WTC11 (cell line): ENCODE data around the gene MYO5B. TPM values are rescaled to one million over a fixed set of nuclear protein-coding genes. Genes with fewer than 3 reads are reported as not detected.

ENCODE experiments used
- ATAC-seq: fragments of 200-7000 bp; cut with Tn5 transposase; 2 replicates; pipeline ENCODE4 v1.10.0; 2021; ENCODE audit warnings: mild to moderate bottlenecking, moderate library complexity
- CTCF ChIA-PET: fragments of 300-600 bp; sonication (Branson Sonifier 250); formaldehyde crosslinking; loops from one replicate; lab custom pipeline; 2021; ENCODE audit warnings: antibody characterized with exemption; lab: Charles Lee
- POLR2A ChIA-PET: fragments of 350-600 bp; sonication (Branson Sonifier 250); formaldehyde crosslinking; loops from one replicate; lab custom pipeline; 2021; ENCODE audit warnings: antibody characterized with exemption; lab: Charles Lee
- DNase-seq: peaks from one replicate; pipeline ENCODE4 v3.0.0; 2021; ENCODE audit warnings: low spot score
- H3K27ac Mint-ChIP-seq: 2 replicates; pipeline ENCODE4 v1.8.0; 2021; ENCODE audit warnings: mixed read lengths
- H3K27me3 Mint-ChIP-seq: 2 replicates; pipeline ENCODE4 v1.8.0; 2021; ENCODE audit warnings: low read depth, mild to moderate bottlenecking, moderate library complexity, mixed read lengths
- H3K36me3 Mint-ChIP-seq: 2 replicates; pipeline ENCODE4 v1.8.0; 2021; ENCODE audit warnings: mixed read lengths
- H3K4me1 Mint-ChIP-seq: 2 replicates; pipeline ENCODE4 v1.8.0; 2022; ENCODE audit warnings: mixed read lengths
- H3K4me3 Mint-ChIP-seq: 2 replicates; pipeline ENCODE4 v1.8.0; 2021; ENCODE audit warnings: mild to moderate bottlenecking, moderate library complexity, mixed read lengths
- H3K9me3 Mint-ChIP-seq: 2 replicates; pipeline ENCODE4 v1.8.0; 2021; ENCODE audit warnings: mixed read lengths
- ATF1 ChIP-seq: sonication (generic); formaldehyde crosslinking; IDR thresholded peaks from 2 replicates; pipeline ENCODE4 v1.8.1; 2023; ENCODE audit warnings: mild to moderate bottlenecking, moderate library complexity, missing genetic modification reagents
- CREM ChIP-seq: sonication (generic); formaldehyde crosslinking; IDR thresholded peaks from 2 replicates; pipeline ENCODE4 v1.8.1; 2022; ENCODE audit warnings: mild to moderate bottlenecking, missing genetic modification reagents, moderate library complexity
- ELF4 ChIP-seq: sonication (generic); formaldehyde crosslinking; IDR thresholded peaks from 2 replicates; pipeline ENCODE4 v1.8.1; 2022; ENCODE audit warnings: low read depth, mild to moderate bottlenecking, moderate library complexity, missing genetic modification reagents
- HMGA2 ChIP-seq: fragments of 250-450 bp; sonication (Bioruptor Pico); IDR thresholded peaks from 2 replicates; pipeline ENCODE4 v1.4.0; 2021; ENCODE audit warnings: mild to moderate bottlenecking, moderate library complexity
- JAZF1 ChIP-seq: fragments of 250-450 bp; sonication (Bioruptor Pico); IDR thresholded peaks from 2 replicates; pipeline ENCODE4 v1.9.0; 2021; ENCODE audit warnings: moderate library complexity, mild to moderate bottlenecking, inconsistent platforms
- NFATC4 ChIP-seq: fragments of 250-450 bp; sonication (Bioruptor Pico); IDR thresholded peaks from 2 replicates; pipeline ENCODE4 v1.9.0; 2021; ENCODE audit warnings: mild to moderate bottlenecking
- PRRX2 ChIP-seq: fragments of 250-450 bp; sonication (Bioruptor Pico); IDR thresholded peaks from 2 replicates; pipeline ENCODE4 v1.8.0; 2021; ENCODE audit warnings: mild to moderate bottlenecking
- TEAD1 ChIP-seq: sonication (generic); formaldehyde crosslinking; IDR thresholded peaks from 2 replicates; pipeline ENCODE4 v1.8.0; 2022; ENCODE audit warnings: mild to moderate bottlenecking, missing genetic modification reagents
- TEAD4 ChIP-seq: sonication (generic); formaldehyde crosslinking; IDR thresholded peaks from 2 replicates; pipeline ENCODE4 v1.8.0; 2022; ENCODE audit warnings: mild to moderate bottlenecking, missing genetic modification reagents
- ZBTB21 ChIP-seq: sonication (generic); formaldehyde crosslinking; IDR thresholded peaks from 2 replicates; pipeline ENCODE4 v1.8.1; 2023; ENCODE audit warnings: mild to moderate bottlenecking, missing genetic modification reagents, borderline replicate concordance
- ZNF317 ChIP-seq: sonication (generic); formaldehyde crosslinking; IDR thresholded peaks from 2 replicates; pipeline ENCODE4 v1.8.1; 2023; ENCODE audit warnings: low read depth, mild to moderate bottlenecking, moderate library complexity, missing genetic modification reagents, borderline replicate concordance
- ZNF396 ChIP-seq: fragments of 250-450 bp; sonication (Bioruptor Pico); IDR thresholded peaks from 2 replicates; pipeline ENCODE4 v1.8.0; 2021; ENCODE audit warnings: mild to moderate bottlenecking, moderate library complexity, borderline replicate concordance
- total RNA-seq: library from RNA; stranded (reverse); gene quantifications from 3 replicates; pipeline ENCODE4 v1.2.3, GENCODE V29; 2021
- TF ChIP-seq, protein P1 (sequence below): fragments of 250-450 bp; sonication (Bioruptor Pico); IDR thresholded peaks from 2 replicates; pipeline ENCODE4 v1.9.0; 2021; ENCODE audit warnings: mild to moderate bottlenecking
- TF ChIP-seq, protein P2 (sequence below): fragments of 200-600 bp; IDR thresholded peaks from 2 replicates; pipeline ENCODE4 v1.8.0; 2022; ENCODE audit warnings: antibody characterized with exemption
- TF ChIP-seq, protein P3 (sequence below): sonication (generic); formaldehyde crosslinking; IDR thresholded peaks from 2 replicates; pipeline ENCODE4 v1.8.0; 2022; ENCODE audit warnings: mild to moderate bottlenecking, missing genetic modification reagents
- TF ChIP-seq, protein P4 (sequence below): sonication (generic); formaldehyde crosslinking; IDR thresholded peaks from 2 replicates; pipeline ENCODE4 v1.8.1; 2023; ENCODE audit warnings: mild to moderate bottlenecking, missing genetic modification reagents, moderate library complexity
- TF ChIP-seq, protein P5 (sequence below): sonication (generic); formaldehyde crosslinking; IDR thresholded peaks from 2 replicates; pipeline ENCODE4 v1.8.0; 2022; ENCODE audit warnings: mild to moderate bottlenecking, missing genetic modification reagents
- TF ChIP-seq, protein P6 (sequence below): sonication (generic); formaldehyde crosslinking; conservative IDR thresholded peaks from 2 replicates; pipeline ENCODE4 v1.8.1; 2023; ENCODE audit warnings: mild to moderate bottlenecking, low read depth, missing genetic modification reagents, moderate library complexity
- TF ChIP-seq, protein P7 (sequence below): sonication (generic); formaldehyde crosslinking; IDR thresholded peaks from 2 replicates; pipeline ENCODE4 v1.8.0; 2023; ENCODE audit warnings: missing genetic modification reagents

The MYO5B gene
- total RNA-seq, 1 experiment from 2014 or later = 8.7 TPM

DNA sequence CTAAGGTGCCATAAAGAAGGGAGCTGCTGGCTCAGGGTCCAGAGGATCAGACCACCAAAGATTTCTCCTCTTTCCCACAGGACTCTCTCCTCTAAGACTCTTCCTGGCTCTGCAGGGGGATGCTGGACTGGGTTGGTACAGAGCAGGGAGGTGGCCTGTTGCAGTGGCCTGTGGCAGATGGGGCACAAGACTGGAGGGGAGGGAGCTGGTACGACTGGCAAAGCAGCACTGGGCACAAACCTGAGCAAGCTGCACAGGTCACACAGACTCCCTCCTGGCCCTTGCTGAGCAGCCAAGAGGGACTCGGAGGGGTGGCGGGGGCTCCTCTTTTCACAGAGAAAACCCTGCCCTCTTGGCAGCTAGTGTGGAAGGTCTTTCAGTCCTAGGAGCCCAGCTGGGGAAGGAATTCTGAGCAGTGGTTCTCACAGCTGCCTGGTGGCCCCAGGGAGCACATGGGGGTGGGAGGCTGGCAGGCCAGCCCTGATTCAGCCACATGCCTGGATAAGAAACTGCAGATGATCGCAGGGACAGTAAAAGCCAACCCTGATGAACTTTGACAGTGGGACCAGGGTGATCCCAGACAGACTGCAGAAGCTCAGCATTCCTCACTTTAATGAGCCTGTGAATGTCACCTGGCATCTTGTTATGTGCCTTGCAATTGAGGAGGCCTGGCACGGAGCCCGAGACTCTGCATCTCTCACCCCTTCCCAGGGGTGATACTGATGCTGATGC lies 349.2 kb downstream of the MYO5B start:
- no peak for ATAC-seq
- no peak for TF ChIP-seq ZNF317 (CRISPR knock-in tag)
- no peak for TF ChIP-seq NFATC4 (CRISPR knock-in tag)
- TF ChIP-seq, all 79 proteins: peak for 0
- Mint-ChIP-seq H3K27ac (no peak overlapping the region), H3K36me3 (no peaks in the 10 kb centered on the region), H3K9me3 (no peaks in the 10 kb centered on the region), H3K4me1 (peaks cover 24% of the 10 kb centered on the region), H3K27me3 (no peaks in the 10 kb centered on the region), H3K4me3 (no peak overlapping the region)
- ChIA-PET POLR2A (interaction anchor here (0.6 to 0.7 kb wide), 2 partner anchors 13 to 414 kb away, joined by 4 to 5 read pairs; no protein-coding TSS in a partner anchor), CTCF (interaction anchor here (0.6 to 3.0 kb wide), 4 partner anchors 13 to 335 kb away, joined by 3 to 21 read pairs (median 3); no protein-coding TSS in a partner anchor)
- no peak for DNase-seq

DNA sequence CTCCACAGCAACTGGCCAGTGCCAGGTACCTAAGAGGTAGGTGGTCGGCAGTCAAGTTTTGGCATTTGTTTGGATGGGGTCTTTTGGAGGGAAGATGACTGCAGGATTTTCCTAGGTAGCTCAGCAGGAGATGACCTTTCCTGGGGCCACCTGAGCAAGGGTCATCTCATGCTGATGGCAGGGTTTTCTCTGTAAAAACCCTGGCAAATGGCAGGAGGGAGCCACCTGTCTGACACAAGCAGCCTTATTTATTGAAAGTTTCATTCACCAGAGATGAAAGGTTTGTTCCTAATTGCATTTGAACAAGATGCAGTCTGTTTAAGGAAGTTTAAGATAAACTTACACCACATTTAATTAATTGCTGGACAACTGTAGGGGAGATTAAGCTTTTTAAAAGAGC lies 350.0 kb downstream of the MYO5B start:
- H3K9me3 Mint-ChIP-seq = no peaks in the 10 kb centered on the region
- POLR2A ChIA-PET = interaction anchor here (0.7 kb wide), 1 partner anchor 14 kb away, joined by 5 read pairs; no protein-coding TSS in a partner anchor
- TF ChIP-seq, protein P1, sequence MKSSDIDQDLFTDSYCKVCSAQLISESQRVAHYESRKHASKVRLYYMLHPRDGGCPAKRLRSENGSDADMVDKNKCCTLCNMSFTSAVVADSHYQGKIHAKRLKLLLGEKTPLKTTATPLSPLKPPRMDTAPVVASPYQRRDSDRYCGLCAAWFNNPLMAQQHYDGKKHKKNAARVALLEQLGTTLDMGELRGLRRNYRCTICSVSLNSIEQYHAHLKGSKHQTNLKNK (CRISPR knock-in tag) = no peak
- TF ChIP-seq, protein P2, sequence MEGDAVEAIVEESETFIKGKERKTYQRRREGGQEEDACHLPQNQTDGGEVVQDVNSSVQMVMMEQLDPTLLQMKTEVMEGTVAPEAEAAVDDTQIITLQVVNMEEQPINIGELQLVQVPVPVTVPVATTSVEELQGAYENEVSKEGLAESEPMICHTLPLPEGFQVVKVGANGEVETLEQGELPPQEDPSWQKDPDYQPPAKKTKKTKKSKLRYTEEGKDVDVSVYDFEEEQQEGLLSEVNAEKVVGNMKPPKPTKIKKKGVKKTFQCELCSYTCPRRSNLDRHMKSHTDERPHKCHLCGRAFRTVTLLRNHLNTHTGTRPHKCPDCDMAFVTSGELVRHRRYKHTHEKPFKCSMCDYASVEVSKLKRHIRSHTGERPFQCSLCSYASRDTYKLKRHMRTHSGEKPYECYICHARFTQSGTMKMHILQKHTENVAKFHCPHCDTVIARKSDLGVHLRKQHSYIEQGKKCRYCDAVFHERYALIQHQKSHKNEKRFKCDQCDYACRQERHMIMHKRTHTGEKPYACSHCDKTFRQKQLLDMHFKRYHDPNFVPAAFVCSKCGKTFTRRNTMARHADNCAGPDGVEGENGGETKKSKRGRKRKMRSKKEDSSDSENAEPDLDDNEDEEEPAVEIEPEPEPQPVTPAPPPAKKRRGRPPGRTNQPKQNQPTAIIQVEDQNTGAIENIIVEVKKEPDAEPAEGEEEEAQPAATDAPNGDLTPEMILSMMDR = no peak
- no peak for TF ChIP-seq PRRX2 (CRISPR knock-in tag)
- TF ChIP-seq, protein P3, sequence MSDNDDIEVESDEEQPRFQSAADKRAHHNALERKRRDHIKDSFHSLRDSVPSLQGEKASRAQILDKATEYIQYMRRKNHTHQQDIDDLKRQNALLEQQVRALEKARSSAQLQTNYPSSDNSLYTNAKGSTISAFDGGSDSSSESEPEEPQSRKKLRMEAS (CRISPR knock-in tag) = no peak
- no peak for TF ChIP-seq ZNF317 (CRISPR knock-in tag)
- no peak for TF ChIP-seq TEAD4 (CRISPR knock-in tag)
- TF ChIP-seq, protein P4, sequence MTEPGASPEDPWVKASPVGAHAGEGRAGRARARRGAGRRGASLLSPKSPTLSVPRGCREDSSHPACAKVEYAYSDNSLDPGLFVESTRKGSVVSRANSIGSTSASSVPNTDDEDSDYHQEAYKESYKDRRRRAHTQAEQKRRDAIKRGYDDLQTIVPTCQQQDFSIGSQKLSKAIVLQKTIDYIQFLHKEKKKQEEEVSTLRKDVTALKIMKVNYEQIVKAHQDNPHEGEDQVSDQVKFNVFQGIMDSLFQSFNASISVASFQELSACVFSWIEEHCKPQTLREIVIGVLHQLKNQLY (CRISPR knock-in tag) = no peak
- TF ChIP-seq ZNF396 (CRISPR knock-in tag) = no peak
- TF ChIP-seq, all 79 proteins: peak for 0
- ATAC-seq (no peak), DNase-seq (no peak)
- Mint-ChIP-seq H3K27ac (no peak overlapping the region), H3K27me3 (no peaks in the 10 kb centered on the region), H3K36me3 (no peaks in the 10 kb centered on the region), H3K4me1 (peaks cover 23% of the 10 kb centered on the region), H3K4me3 (no peak overlapping the region)
- CTCF ChIA-PET = interaction anchor here (3.0 kb wide), 1 partner anchor 14 kb away, joined by 21 read pairs; no protein-coding TSS in a partner anchor

DNA sequence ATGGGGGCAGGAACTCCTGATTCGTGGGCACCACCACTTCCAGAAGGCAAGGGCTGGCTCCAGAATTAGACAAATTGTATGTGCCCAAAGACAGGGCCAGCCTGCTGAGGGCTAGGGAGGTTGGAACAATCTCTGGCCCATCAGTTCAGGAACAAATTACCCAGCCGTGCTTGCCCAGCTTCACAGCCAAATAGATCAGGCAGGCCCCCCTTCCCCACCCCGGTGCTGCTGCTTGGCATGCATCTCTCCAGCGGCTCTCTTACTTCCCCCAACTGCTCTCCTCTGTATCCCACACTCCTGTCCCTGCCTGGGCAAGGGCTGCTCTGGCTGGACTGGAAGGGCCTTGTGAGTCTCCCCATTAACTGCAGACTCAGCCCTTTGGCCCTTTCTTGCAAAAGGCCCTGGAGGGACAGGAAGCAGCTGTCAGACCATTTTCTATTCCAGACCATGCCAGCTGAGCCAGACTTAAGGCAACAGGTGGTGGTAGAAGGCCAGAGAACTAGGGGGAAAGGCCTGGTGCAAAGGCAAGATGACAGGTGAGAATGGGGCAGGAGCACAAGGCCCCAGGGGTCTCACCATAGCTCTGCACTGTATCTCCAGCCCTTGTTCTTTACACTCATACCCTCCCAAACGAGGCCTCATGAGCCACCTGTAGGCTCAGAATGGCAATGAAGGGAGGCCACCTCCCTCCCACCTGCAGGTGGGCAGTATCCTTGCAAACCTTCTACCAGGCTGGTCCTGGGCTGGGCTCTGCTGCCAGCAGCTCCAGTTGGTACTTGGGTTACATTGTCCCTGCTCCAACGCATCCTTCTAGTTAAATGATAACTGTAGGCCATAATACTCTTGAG lies 350.9 kb downstream of the MYO5B start:
- ChIA-PET CTCF (interaction anchor here (0.7 to 1.0 kb wide), 3 partner anchors 15 to 333 kb away, joined by 3 to 4 read pairs (median 3); no protein-coding TSS in a partner anchor), POLR2A (no interaction called here)
- no peaks in the 10 kb centered on the region for H3K27me3 Mint-ChIP-seq
- ATAC-seq (peak; percentile 67), DNase-seq (no peak)
- H3K4me3 Mint-ChIP-seq = no peak overlapping the region
- H3K4me1 Mint-ChIP-seq = peaks cover 15% of the 10 kb centered on the region
- H3K9me3 Mint-ChIP-seq = no peaks in the 10 kb centered on the region
- H3K36me3 Mint-ChIP-seq = no peaks in the 10 kb centered on the region
- H3K27ac Mint-ChIP-seq = no peak overlapping the region
- TF ChIP-seq TEAD1 (no peak), ELF4 (CRISPR knock-in tag) (no peak), JAZF1 (no peak), CREM (CRISPR knock-in tag) (no peak), HMGA2 (CRISPR knock-in tag) (no peak), ATF1 (CRISPR knock-in tag) (no peak), TEAD4 (CRISPR knock-in tag) (no peak), ZBTB21 (CRISPR knock-in tag) (no peak)
- TF ChIP-seq, protein P5, sequence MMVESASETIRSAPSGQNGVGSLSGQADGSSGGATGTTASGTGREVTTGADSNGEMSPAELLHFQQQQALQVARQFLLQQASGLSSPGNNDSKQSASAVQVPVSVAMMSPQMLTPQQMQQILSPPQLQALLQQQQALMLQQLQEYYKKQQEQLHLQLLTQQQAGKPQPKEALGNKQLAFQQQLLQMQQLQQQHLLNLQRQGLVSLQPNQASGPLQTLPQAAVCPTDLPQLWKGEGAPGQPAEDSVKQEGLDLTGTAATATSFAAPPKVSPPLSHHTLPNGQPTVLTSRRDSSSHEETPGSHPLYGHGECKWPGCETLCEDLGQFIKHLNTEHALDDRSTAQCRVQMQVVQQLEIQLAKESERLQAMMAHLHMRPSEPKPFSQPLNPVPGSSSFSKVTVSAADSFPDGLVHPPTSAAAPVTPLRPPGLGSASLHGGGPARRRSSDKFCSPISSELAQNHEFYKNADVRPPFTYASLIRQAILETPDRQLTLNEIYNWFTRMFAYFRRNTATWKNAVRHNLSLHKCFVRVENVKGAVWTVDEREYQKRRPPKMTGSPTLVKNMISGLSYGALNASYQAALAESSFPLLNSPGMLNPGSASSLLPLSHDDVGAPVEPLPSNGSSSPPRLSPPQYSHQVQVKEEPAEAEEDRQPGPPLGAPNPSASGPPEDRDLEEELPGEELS (CRISPR knock-in tag) = no peak
- TF ChIP-seq, protein P6, sequence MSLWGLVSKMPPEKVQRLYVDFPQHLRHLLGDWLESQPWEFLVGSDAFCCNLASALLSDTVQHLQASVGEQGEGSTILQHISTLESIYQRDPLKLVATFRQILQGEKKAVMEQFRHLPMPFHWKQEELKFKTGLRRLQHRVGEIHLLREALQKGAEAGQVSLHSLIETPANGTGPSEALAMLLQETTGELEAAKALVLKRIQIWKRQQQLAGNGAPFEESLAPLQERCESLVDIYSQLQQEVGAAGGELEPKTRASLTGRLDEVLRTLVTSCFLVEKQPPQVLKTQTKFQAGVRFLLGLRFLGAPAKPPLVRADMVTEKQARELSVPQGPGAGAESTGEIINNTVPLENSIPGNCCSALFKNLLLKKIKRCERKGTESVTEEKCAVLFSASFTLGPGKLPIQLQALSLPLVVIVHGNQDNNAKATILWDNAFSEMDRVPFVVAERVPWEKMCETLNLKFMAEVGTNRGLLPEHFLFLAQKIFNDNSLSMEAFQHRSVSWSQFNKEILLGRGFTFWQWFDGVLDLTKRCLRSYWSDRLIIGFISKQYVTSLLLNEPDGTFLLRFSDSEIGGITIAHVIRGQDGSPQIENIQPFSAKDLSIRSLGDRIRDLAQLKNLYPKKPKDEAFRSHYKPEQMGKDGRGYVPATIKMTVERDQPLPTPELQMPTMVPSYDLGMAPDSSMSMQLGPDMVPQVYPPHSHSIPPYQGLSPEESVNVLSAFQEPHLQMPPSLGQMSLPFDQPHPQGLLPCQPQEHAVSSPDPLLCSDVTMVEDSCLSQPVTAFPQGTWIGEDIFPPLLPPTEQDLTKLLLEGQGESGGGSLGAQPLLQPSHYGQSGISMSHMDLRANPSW (CRISPR knock-in tag) = no peak
- TF ChIP-seq, protein P7, sequence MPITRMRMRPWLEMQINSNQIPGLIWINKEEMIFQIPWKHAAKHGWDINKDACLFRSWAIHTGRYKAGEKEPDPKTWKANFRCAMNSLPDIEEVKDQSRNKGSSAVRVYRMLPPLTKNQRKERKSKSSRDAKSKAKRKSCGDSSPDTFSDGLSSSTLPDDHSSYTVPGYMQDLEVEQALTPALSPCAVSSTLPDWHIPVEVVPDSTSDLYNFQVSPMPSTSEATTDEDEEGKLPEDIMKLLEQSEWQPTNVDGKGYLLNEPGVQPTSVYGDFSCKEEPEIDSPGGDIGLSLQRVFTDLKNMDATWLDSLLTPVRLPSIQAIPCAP (CRISPR knock-in tag) = no peak
